ENCODE results near the gene NOL11. TPM values are rescaled to one million over a fixed set of nuclear protein-coding genes. Genes with fewer than 3 reads are reported as not detected.

NOL11 gene
- total and polyA plus RNA-seq, 2 experiments from 2014 or later = 116 to 130 TPM

DNA sequence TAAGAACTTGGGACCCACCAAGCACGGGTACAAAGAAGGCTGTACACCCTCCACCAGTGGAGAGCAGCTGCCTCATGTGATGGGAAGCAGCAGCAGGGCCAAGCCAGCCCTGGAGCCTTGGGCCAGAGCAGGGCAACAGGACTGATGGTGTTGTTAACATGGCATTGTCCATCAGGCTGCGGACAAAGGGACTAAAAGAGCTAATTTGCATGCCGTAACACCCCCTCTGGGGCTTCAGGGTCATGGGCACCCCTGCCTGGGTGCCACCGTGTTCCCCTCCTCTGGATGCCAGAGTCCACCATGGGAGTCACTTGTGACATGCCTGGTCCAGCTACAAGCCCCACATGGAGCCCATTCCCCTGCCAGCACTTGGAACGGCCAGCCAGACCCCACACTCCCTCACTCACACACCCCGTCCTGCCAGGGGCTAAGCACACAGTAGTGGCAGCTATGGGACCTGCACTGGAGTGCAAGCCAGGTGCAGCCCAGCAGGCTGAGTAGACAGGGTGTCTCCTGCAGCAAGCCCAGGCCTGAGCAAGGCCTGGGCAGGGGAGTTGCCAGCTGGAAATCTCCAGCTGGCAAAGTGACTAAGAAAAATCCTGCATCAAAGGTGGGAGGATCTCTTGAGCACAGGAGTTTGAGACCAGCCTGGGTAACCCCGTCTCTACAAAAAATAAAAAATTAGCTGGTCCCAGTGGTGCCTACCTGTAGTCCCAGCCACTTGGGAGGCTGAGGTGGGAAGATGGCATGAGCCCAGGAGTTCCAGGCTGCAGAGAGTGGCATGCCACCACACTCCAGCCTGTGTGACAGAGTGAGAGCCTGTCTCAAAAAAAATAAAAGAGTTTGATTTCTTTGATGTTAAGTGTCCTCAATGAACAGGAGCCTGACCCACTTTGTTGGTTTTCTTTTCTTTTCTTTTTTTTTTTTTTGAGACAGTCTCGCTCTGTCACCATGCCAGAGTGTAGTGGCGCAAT, 33.7 kb downstream of the NOL11 start:
- H3K4me1 ChIP-seq (ENCODE audit: insufficient read depth) = peaks cover 22% of the 10 kb centered on the region
- H3K4me3 ChIP-seq = no peak overlapping the region
- H3K27ac Mint-ChIP-seq = peak overlapping the region; percentile 75
- ATAC-seq (peak; percentile 60), DNase-seq (ENCODE audit: low spot score) (peak; percentile 23)
- peaks cover 32% of the 10 kb centered on the region for H3K4me1 Mint-ChIP-seq
- peaks cover 32% of the 10 kb centered on the region for H3F3A ChIP-seq (replicated peaks; ENCODE audit: low read depth)
- no peak for TF ChIP-seq EZH2phosphoT487 (IDR thresholded peaks at IDR 0.05; ENCODE audit: unreplicated experiment)
- TF ChIP-seq, protein P1, sequence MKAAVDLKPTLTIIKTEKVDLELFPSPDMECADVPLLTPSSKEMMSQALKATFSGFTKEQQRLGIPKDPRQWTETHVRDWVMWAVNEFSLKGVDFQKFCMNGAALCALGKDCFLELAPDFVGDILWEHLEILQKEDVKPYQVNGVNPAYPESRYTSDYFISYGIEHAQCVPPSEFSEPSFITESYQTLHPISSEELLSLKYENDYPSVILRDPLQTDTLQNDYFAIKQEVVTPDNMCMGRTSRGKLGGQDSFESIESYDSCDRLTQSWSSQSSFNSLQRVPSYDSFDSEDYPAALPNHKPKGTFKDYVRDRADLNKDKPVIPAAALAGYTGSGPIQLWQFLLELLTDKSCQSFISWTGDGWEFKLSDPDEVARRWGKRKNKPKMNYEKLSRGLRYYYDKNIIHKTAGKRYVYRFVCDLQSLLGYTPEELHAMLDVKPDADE (IDR thresholded peaks at IDR 0.05) = no peak
- TF ChIP-seq ZNF114 (CRISPR knock-in tag; IDR thresholded peaks at IDR 0.05) = no peak
- no peak for TF ChIP-seq CREB1 (CRISPR knock-in tag; IDR thresholded peaks at IDR 0.05; ENCODE audit: low read depth)
- no peak for TF ChIP-seq STAT1 (IDR thresholded peaks at IDR 0.05; ENCODE audit: unreplicated experiment)
- TF ChIP-seq, protein P2, sequence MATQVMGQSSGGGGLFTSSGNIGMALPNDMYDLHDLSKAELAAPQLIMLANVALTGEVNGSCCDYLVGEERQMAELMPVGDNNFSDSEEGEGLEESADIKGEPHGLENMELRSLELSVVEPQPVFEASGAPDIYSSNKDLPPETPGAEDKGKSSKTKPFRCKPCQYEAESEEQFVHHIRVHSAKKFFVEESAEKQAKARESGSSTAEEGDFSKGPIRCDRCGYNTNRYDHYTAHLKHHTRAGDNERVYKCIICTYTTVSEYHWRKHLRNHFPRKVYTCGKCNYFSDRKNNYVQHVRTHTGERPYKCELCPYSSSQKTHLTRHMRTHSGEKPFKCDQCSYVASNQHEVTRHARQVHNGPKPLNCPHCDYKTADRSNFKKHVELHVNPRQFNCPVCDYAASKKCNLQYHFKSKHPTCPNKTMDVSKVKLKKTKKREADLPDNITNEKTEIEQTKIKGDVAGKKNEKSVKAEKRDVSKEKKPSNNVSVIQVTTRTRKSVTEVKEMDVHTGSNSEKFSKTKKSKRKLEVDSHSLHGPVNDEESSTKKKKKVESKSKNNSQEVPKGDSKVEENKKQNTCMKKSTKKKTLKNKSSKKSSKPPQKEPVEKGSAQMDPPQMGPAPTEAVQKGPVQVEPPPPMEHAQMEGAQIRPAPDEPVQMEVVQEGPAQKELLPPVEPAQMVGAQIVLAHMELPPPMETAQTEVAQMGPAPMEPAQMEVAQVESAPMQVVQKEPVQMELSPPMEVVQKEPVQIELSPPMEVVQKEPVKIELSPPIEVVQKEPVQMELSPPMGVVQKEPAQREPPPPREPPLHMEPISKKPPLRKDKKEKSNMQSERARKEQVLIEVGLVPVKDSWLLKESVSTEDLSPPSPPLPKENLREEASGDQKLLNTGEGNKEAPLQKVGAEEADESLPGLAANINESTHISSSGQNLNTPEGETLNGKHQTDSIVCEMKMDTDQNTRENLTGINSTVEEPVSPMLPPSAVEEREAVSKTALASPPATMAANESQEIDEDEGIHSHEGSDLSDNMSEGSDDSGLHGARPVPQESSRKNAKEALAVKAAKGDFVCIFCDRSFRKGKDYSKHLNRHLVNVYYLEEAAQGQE (IDR thresholded peaks at IDR 0.05; ENCODE audit: unreplicated experiment) = no peak
- no peak for TF ChIP-seq NANOG (IDR thresholded peaks at IDR 0.05; ENCODE audit: borderline replicate concordance)
- TF ChIP-seq, protein P3, sequence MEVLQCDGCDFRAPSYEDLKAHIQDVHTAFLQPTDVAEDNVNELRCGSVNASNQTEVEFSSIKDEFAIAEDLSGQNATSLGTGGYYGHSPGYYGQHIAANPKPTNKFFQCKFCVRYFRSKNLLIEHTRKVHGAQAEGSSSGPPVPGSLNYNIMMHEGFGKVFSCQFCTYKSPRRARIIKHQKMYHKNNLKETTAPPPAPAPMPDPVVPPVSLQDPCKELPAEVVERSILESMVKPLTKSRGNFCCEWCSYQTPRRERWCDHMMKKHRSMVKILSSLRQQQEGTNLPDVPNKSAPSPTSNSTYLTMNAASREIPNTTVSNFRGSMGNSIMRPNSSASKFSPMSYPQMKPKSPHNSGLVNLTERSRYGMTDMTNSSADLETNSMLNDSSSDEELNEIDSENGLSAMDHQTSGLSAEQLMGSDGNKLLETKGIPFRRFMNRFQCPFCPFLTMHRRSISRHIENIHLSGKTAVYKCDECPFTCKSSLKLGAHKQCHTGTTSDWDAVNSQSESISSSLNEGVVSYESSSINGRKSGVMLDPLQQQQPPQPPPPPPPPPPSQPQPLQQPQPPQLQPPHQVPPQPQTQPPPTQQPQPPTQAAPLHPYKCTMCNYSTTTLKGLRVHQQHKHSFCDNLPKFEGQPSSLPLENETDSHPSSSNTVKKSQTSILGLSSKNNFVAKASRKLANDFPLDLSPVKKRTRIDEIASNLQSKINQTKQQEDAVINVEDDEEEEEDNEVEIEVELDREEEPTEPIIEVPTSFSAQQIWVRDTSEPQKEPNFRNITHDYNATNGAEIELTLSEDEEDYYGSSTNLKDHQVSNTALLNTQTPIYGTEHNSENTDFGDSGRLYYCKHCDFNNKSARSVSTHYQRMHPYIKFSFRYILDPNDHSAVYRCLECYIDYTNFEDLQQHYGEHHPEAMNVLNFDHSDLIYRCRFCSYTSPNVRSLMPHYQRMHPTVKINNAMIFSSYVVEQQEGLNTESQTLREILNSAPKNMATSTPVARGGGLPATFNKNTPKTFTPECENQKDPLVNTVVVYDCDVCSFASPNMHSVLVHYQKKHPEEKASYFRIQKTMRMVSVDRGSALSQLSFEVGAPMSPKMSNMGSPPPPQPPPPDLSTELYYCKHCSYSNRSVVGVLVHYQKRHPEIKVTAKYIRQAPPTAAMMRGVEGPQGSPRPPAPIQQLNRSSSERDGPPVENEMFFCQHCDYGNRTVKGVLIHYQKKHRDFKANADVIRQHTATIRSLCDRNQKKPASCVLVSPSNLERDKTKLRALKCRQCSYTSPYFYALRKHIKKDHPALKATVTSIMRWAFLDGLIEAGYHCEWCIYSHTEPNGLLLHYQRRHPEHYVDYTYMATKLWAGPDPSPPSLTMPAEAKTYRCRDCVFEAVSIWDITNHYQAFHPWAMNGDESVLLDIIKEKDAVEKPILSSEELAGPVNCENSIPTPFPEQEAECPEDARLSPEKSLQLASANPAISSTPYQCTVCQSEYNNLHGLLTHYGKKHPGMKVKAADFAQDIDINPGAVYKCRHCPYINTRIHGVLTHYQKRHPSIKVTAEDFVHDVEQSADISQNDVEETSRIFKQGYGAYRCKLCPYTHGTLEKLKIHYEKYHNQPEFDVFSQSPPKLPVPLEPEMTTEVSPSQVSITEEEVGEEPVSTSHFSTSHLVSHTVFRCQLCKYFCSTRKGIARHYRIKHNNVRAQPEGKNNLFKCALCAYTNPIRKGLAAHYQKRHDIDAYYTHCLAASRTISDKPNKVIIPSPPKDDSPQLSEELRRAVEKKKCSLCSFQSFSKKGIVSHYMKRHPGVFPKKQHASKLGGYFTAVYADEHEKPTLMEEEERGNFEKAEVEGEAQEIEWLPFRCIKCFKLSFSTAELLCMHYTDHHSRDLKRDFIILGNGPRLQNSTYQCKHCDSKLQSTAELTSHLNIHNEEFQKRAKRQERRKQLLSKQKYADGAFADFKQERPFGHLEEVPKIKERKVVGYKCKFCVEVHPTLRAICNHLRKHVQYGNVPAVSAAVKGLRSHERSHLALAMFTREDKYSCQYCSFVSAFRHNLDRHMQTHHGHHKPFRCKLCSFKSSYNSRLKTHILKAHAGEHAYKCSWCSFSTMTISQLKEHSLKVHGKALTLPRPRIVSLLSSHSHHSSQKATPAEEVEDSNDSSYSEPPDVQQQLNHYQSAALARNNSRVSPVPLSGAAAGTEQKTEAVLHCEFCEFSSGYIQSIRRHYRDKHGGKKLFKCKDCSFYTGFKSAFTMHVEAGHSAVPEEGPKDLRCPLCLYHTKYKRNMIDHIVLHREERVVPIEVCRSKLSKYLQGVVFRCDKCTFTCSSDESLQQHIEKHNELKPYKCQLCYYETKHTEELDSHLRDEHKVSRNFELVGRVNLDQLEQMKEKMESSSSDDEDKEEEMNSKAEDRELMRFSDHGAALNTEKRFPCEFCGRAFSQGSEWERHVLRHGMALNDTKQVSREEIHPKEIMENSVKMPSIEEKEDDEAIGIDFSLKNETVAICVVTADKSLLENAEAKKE (CRISPR knock-in tag; IDR thresholded peaks at IDR 0.05) = no peak
- TF ChIP-seq, protein P4, sequence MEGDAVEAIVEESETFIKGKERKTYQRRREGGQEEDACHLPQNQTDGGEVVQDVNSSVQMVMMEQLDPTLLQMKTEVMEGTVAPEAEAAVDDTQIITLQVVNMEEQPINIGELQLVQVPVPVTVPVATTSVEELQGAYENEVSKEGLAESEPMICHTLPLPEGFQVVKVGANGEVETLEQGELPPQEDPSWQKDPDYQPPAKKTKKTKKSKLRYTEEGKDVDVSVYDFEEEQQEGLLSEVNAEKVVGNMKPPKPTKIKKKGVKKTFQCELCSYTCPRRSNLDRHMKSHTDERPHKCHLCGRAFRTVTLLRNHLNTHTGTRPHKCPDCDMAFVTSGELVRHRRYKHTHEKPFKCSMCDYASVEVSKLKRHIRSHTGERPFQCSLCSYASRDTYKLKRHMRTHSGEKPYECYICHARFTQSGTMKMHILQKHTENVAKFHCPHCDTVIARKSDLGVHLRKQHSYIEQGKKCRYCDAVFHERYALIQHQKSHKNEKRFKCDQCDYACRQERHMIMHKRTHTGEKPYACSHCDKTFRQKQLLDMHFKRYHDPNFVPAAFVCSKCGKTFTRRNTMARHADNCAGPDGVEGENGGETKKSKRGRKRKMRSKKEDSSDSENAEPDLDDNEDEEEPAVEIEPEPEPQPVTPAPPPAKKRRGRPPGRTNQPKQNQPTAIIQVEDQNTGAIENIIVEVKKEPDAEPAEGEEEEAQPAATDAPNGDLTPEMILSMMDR (conservative IDR thresholded peaks at IDR 0.05; ENCODE audit: low read depth in 2 of 2) = no peak
- TF ChIP-seq POLR2AphosphoS5 (IDR thresholded peaks at IDR 0.05; ENCODE audit: low read depth) = no peak
- no peak for TF ChIP-seq EZH2 (IDR thresholded peaks at IDR 0.05; ENCODE audit: low read depth, unreplicated experiment)
- no peak for TF ChIP-seq ZNF331 (CRISPR knock-in tag; IDR thresholded peaks at IDR 0.05; ENCODE audit: low read depth)
- no peak for TF ChIP-seq JUNB (IDR thresholded peaks at IDR 0.05; ENCODE audit: unreplicated experiment)
- no peak overlapping the region for H2AFZ ChIP-seq
- no peaks in the 10 kb centered on the region for H3K79me2 ChIP-seq (replicated peaks; ENCODE audit: insufficient read depth)
- 0 out of 2 replicates have a peak overlapping the region, but pooled peaks have one; percentile 0 for H3K4me2 ChIP-seq
- no peaks in the 10 kb centered on the region for H3K9me2 ChIP-seq (ENCODE audit: insufficient read depth)
- H4K20me1 ChIP-seq (replicated peaks; ENCODE audit: insufficient read depth) = no peaks in the 10 kb centered on the region
- H3K9me3 Mint-ChIP-seq = peaks cover 52% of the 10 kb centered on the region
- peak overlapping the region; percentile 74 for H3K27ac ChIP-seq (ENCODE audit: low read depth)
- peaks cover 16% of the 10 kb centered on the region for H3K27me3 Mint-ChIP-seq (ENCODE audit: insufficient read depth, low read depth, poor library complexity)
- no peak overlapping the region for H3K4me3 Mint-ChIP-seq
- peaks cover 83% of the 10 kb centered on the region for H3K36me3 Mint-ChIP-seq (ENCODE audit: low read depth)
- peaks cover 34% of the 10 kb centered on the region for H3K36me3 ChIP-seq (ENCODE audit: insufficient read depth)
- H3K27me3 ChIP-seq (ENCODE audit: insufficient read depth) = no peaks in the 10 kb centered on the region

Data from GM23338 (cell line).